D721Med (cell line): Measurements from ENCODE around the gene CDK14.

Experiments used
- DNase-seq: peaks from one replicate; pipeline ENCODE4 v3.0.0; 2011; ENCODE audit warnings: low spot score; ENCODE audit not compliant: insufficient read length
- FAIRE-seq: peaks from 2 replicates; lab custom pipeline; 2011; peaks lifted over from hg19 to GRCh38; lab: Jason Lieb, UNC
- CTCF ChIP-seq: IDR thresholded peaks from 2 replicates; pipeline ENCODE4 v1.5.1; 2012; ENCODE audit warnings: mild to moderate bottlenecking, control low read depth; ENCODE audit not compliant: insufficient read depth; ENCODE audit errors: missing control alignments

The CDK14 gene

GRCh38 chr7:90648107-90648506 lies 52.0 kb downstream of the CDK14 start:
- FAIRE-seq: no peak
- TF ChIP-seq CTCF: no peak

GRCh38 chr7:90648834-90649233 lies 52.7 kb downstream of the CDK14 start:
- no peak for TF ChIP-seq CTCF
- DNase-seq (no peak), FAIRE-seq (no peak)

More at GRCh38 chr7:90648107-90648506, 52.0 kb downstream of the CDK14 start:
- no peak for DNase-seq

- TF ChIP-seq CTCF: no peak
- FAIRE-seq: no peak
- DNase-seq: no peak
These were observed 58.8 kb downstream of the CDK14 start for GRCh38 chr7:90654718-90655427.

GRCh38 chr7:90655566-90655965 lies 59.4 kb downstream of the CDK14 start:
- DNase-seq (no peak), FAIRE-seq (no peak)
- no peak for TF ChIP-seq CTCF

GRCh38 chr7:90657481-90657880 lies 61.4 kb downstream of the CDK14 start:
- TF ChIP-seq CTCF: no peak
- DNase-seq: no peak
- FAIRE-seq: no peak

- no peak for DNase-seq
- TF ChIP-seq CTCF: no peak
- no peak for FAIRE-seq
These were observed 64.0 kb downstream of the CDK14 start for GRCh38 chr7:90660100-90660499.

GRCh38 chr7:90660819-90661218 lies 64.7 kb downstream of the CDK14 start:
- no peak for TF ChIP-seq CTCF
- no peak for DNase-seq
- no peak for FAIRE-seq
